K562 (cell line): Measurements from ENCODE around the gene NET1. TPM values are rescaled to one million over a fixed set of nuclear protein-coding genes. Genes with fewer than 3 reads are reported as not detected.

Source experiments
- E2F6 ChIP-seq, 2 experiments: IDR thresholded peaks; 2 replicates each; pipeline ENCODE4 v1.6.1; 2011; ENCODE audit warnings: borderline replicate concordance in 1 of 2, control low read depth in 1 of 2, low read depth in 1 of 2, low read length in 1 of 2, mild to moderate bottlenecking in 1 of 2, mixed read lengths in 1 of 2, moderate library complexity in 1 of 2; ENCODE audit not compliant: insufficient read depth in 1 of 2, insufficient read length in 1 of 2, poor library complexity in 1 of 2, severe bottlenecking in 1 of 2; ENCODE audit errors: extremely low read depth in 1 of 2
- SAP30 ChIP-seq: fragments of 200-600 bp; sonication (generic); IDR thresholded peaks from 2 replicates; pipeline ENCODE4 v1.6.1; 2012; ENCODE audit warnings: borderline replicate concordance, low read depth, mild to moderate bottlenecking, moderate library complexity, low read length, control low read depth, inconsistent platforms; ENCODE audit not compliant: insufficient read depth, poor library complexity, severe bottlenecking
- TCF3 ChIP-seq: sonication (generic); formaldehyde crosslinking; IDR thresholded peaks from 2 replicates; pipeline ENCODE4 v1.4.0; 2020; ENCODE audit warnings: mild to moderate bottlenecking, missing genetic modification reagents
- ZNF239 ChIP-seq: fragments of 250-450 bp; sonication (Bioruptor Pico); IDR thresholded peaks from 2 replicates; pipeline ENCODE4 v1.4.0; 2020; ENCODE audit warnings: mild to moderate bottlenecking
- ZNF3 ChIP-seq: fragments of 250-450 bp; sonication (Bioruptor Pico); IDR thresholded peaks from 2 replicates; pipeline ENCODE4 v1.5.0; 2021; ENCODE audit warnings: mild to moderate bottlenecking, moderate library complexity
- ZNF316 ChIP-seq: fragments of 450-650 bp; IDR thresholded peaks from 2 replicates; pipeline ENCODE4 v1.6.1; 2016
- polyA plus RNA-seq, 8 experiments: library from polyadenylated mRNA; depleted of rRNA in 4 of 8; stranded (reverse) in 5 of 8; unstranded in 3 of 8; fragments of >200 nt; fragmentation: Nextera tagmentation in 2 of 8; fragmentation: Illumina TruSeq in 1 of 8; extraction: Ambion mirVana in 2 of 8; extraction: Trizol in 1 of 8; gene quantifications; 2 replicates each; pipeline versions ENCODE4 v1.2.1 to v1.2.3, GENCODE V29; 2011 to 2014; ENCODE audit warnings: inconsistent platforms in 1 of 8, missing spikeins in 1 of 8
- total RNA-seq, 7 experiments: library from RNA; depleted of rRNA in 6 of 7; stranded (reverse); fragments of >200 nt in 6 of 7; fragmentation: Illumina TruSeq in 2 of 7; extraction: Trizol in 2 of 7; gene quantifications; 2 replicates each; pipeline versions ENCODE4 v1.2.1 to v1.2.3, GENCODE V29; 2011 to 2021; ENCODE audit warnings: low replicate concordance in 1 of 7
- TF ChIP-seq, protein P1 (sequence below): fragments of 450-650 bp; IDR thresholded peaks from 2 replicates; pipeline ENCODE4 v1.6.1; 2016; ENCODE audit warnings: mild to moderate bottlenecking, moderate library complexity

NET1 gene
- total and polyA plus RNA-seq, 9 of the 15 experiments (the other 6 are each of a cell fraction or from before 2014, with no cell fraction given), result 47.4 to 258 (median 106) TPM

DNA sequence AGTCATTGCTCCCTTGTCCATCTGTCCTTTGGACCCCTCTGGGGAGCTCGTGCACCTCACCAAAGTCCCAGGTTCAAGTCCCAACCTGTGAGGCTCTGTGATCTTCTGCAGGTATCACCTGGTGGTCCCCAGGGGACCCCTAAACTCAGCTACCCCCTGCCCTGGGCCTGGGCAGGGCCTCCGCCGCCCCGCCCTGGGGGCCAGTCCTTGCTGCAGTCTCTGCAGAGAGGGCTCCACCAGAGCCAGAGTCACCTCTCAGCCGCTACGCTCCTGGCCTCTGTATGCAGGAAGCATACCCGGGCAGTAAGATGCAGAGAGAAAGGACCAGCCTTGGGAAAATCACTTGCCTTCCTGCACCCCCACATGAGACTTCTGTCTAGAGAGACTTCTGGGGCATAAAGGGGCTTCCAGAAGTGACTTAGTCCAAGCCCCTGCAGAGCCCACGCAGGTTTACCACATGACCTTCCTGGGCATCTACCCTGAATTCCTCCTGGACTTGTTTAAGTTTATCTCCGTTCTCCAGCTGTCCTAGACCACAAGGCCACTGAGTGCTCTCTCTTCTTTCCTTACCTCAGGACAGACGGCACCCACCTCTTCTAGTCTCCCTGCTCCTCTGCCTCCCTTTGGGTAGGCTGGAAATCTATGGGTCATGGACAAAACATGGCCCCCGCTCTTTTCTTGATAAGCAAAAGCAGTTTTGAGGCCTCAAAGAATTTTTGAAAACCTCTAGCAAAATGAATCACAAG lies 65.8 kb downstream of the NET1 start (continued):
- peak in 1 of 2 experiments; percentile 2 for TF ChIP-seq E2F6 (IDR thresholded peaks at IDR 0.05; ENCODE audit: borderline replicate concordance in 1 of 2, extremely low read depth in 1 of 2, insufficient read depth in 1 of 2, insufficient read length in 1 of 2, low read depth in 1 of 2, low read length in 1 of 2, poor library complexity in 1 of 2, severe bottlenecking in 1 of 2)
- TF ChIP-seq SAP30, result peak; percentile 29
- TF ChIP-seq, protein P1, sequence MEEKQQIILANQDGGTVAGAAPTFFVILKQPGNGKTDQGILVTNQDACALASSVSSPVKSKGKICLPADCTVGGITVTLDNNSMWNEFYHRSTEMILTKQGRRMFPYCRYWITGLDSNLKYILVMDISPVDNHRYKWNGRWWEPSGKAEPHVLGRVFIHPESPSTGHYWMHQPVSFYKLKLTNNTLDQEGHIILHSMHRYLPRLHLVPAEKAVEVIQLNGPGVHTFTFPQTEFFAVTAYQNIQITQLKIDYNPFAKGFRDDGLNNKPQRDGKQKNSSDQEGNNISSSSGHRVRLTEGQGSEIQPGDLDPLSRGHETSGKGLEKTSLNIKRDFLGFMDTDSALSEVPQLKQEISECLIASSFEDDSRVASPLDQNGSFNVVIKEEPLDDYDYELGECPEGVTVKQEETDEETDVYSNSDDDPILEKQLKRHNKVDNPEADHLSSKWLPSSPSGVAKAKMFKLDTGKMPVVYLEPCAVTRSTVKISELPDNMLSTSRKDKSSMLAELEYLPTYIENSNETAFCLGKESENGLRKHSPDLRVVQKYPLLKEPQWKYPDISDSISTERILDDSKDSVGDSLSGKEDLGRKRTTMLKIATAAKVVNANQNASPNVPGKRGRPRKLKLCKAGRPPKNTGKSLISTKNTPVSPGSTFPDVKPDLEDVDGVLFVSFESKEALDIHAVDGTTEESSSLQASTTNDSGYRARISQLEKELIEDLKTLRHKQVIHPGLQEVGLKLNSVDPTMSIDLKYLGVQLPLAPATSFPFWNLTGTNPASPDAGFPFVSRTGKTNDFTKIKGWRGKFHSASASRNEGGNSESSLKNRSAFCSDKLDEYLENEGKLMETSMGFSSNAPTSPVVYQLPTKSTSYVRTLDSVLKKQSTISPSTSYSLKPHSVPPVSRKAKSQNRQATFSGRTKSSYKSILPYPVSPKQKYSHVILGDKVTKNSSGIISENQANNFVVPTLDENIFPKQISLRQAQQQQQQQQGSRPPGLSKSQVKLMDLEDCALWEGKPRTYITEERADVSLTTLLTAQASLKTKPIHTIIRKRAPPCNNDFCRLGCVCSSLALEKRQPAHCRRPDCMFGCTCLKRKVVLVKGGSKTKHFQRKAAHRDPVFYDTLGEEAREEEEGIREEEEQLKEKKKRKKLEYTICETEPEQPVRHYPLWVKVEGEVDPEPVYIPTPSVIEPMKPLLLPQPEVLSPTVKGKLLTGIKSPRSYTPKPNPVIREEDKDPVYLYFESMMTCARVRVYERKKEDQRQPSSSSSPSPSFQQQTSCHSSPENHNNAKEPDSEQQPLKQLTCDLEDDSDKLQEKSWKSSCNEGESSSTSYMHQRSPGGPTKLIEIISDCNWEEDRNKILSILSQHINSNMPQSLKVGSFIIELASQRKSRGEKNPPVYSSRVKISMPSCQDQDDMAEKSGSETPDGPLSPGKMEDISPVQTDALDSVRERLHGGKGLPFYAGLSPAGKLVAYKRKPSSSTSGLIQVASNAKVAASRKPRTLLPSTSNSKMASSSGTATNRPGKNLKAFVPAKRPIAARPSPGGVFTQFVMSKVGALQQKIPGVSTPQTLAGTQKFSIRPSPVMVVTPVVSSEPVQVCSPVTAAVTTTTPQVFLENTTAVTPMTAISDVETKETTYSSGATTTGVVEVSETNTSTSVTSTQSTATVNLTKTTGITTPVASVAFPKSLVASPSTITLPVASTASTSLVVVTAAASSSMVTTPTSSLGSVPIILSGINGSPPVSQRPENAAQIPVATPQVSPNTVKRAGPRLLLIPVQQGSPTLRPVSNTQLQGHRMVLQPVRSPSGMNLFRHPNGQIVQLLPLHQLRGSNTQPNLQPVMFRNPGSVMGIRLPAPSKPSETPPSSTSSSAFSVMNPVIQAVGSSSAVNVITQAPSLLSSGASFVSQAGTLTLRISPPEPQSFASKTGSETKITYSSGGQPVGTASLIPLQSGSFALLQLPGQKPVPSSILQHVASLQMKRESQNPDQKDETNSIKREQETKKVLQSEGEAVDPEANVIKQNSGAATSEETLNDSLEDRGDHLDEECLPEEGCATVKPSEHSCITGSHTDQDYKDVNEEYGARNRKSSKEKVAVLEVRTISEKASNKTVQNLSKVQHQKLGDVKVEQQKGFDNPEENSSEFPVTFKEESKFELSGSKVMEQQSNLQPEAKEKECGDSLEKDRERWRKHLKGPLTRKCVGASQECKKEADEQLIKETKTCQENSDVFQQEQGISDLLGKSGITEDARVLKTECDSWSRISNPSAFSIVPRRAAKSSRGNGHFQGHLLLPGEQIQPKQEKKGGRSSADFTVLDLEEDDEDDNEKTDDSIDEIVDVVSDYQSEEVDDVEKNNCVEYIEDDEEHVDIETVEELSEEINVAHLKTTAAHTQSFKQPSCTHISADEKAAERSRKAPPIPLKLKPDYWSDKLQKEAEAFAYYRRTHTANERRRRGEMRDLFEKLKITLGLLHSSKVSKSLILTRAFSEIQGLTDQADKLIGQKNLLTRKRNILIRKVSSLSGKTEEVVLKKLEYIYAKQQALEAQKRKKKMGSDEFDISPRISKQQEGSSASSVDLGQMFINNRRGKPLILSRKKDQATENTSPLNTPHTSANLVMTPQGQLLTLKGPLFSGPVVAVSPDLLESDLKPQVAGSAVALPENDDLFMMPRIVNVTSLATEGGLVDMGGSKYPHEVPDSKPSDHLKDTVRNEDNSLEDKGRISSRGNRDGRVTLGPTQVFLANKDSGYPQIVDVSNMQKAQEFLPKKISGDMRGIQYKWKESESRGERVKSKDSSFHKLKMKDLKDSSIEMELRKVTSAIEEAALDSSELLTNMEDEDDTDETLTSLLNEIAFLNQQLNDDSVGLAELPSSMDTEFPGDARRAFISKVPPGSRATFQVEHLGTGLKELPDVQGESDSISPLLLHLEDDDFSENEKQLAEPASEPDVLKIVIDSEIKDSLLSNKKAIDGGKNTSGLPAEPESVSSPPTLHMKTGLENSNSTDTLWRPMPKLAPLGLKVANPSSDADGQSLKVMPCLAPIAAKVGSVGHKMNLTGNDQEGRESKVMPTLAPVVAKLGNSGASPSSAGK, result no peak
- TF ChIP-seq ZNF239 (CRISPR knock-in tag), result no peak
- TF ChIP-seq ZNF3, result no peak
- peak; percentile 88 for TF ChIP-seq TCF3 (CRISPR knock-in tag)
- no peak for TF ChIP-seq ZNF316
